Measurements from ENCODE around the gene LSR. TPM values are rescaled to one million over a fixed set of nuclear protein-coding genes. Genes with fewer than 3 reads are reported as not detected.

The LSR gene
- total RNA-seq, 1 donor from 2014 or later: 1.0 TPM

DNA sequence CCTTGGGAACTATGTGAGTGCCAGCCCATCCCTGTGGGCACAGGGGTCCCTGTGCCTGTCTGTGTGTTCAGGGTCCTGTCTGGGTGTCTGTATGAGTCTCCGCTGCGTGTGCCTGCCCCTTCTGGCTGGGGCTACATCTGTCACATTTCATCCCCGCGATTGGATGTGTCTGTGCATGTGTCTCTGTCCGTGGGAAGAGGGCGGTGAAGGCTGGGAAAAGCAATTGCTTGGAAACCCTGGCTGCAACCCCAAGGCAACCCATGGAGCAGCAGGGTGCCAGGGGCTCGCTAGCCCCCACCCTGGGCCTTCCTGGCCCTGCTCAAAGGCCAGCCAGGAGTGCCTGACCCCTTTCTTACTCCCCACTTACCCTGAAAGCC lies 44.5 kb downstream of the LSR start:
- H3K27ac Mint-ChIP-seq: no peak overlapping the region
- no peaks in the 10 kb centered on the region for H3K36me3 Mint-ChIP-seq (ENCODE audit: low read depth)
- H3K4me3 Mint-ChIP-seq (ENCODE audit: low read depth): no peak overlapping the region
- H3K27me3 Mint-ChIP-seq (ENCODE audit: low read depth): peaks cover 2% of the 10 kb centered on the region
- H3K9me3 Mint-ChIP-seq: no peaks in the 10 kb centered on the region
- DNase-seq (ENCODE audit: low spot score): no peak
- intact Hi-C loops (cut with micrococcal nuclease): no loop called here
- H3K4me1 Mint-ChIP-seq (ENCODE audit: low read depth): no peaks in the 10 kb centered on the region

DNA sequence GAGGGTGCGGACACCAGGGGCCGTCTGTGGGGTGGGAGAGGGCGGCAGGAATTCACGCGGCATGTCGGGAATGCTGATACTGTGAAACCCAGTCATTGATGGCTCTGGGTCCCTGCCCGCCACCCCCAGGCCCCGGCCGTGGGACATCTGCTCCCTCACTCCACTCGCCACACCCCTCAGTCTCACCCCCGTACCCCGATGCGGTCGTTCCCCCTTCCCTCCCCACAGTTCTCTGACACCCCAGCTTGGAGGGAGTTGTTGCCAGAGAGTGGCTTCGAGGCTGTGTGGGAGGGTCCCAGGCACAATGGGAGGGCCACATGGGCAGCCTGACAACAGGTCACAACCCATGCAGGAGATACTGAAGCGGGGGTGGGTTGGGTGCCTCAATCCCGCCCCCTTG lies 45.0 kb downstream of the LSR start:
- no peaks in the 10 kb centered on the region for H3K4me1 Mint-ChIP-seq (ENCODE audit: low read depth)
- no peaks in the 10 kb centered on the region for H3K9me3 Mint-ChIP-seq
- no peaks in the 10 kb centered on the region for H3K36me3 Mint-ChIP-seq (ENCODE audit: low read depth)
- H3K27me3 Mint-ChIP-seq (ENCODE audit: low read depth): peaks cover 2% of the 10 kb centered on the region
- intact Hi-C loops (cut with micrococcal nuclease): no loop called here
- H3K4me3 Mint-ChIP-seq (ENCODE audit: low read depth): no peak overlapping the region
- H3K27ac Mint-ChIP-seq: no peak overlapping the region
- DNase-seq (ENCODE audit: low spot score): no peak

DNA sequence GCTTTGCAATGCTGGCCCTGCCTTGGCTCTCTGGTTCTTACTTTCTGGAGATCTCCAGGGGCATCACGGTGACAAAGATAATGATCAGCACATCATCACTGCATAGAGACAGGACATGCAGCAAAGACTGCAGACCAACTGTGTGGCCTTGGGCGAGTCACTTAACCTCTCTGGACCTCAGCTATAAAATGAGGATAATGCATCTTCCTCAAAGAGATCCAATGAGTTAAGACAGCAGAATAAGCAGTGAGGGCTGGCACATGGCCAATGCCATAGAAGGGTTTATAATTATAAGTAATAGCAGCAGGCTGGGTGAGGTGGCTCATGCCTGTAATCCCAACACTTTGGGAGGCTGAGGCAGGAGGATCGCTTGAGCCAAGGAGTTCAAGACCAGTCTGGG lies 45.5 kb downstream of the LSR start:
- H3K9me3 Mint-ChIP-seq: no peaks in the 10 kb centered on the region
- intact Hi-C loops (cut with micrococcal nuclease): no loop called here
- no peak overlapping the region for H3K4me3 Mint-ChIP-seq (ENCODE audit: low read depth)
- no peak overlapping the region for H3K27ac Mint-ChIP-seq
- DNase-seq (ENCODE audit: low spot score): no peak
- no peaks in the 10 kb centered on the region for H3K36me3 Mint-ChIP-seq (ENCODE audit: low read depth)
- no peaks in the 10 kb centered on the region for H3K4me1 Mint-ChIP-seq (ENCODE audit: low read depth)
- H3K27me3 Mint-ChIP-seq (ENCODE audit: low read depth): peaks cover 2% of the 10 kb centered on the region

DNA sequence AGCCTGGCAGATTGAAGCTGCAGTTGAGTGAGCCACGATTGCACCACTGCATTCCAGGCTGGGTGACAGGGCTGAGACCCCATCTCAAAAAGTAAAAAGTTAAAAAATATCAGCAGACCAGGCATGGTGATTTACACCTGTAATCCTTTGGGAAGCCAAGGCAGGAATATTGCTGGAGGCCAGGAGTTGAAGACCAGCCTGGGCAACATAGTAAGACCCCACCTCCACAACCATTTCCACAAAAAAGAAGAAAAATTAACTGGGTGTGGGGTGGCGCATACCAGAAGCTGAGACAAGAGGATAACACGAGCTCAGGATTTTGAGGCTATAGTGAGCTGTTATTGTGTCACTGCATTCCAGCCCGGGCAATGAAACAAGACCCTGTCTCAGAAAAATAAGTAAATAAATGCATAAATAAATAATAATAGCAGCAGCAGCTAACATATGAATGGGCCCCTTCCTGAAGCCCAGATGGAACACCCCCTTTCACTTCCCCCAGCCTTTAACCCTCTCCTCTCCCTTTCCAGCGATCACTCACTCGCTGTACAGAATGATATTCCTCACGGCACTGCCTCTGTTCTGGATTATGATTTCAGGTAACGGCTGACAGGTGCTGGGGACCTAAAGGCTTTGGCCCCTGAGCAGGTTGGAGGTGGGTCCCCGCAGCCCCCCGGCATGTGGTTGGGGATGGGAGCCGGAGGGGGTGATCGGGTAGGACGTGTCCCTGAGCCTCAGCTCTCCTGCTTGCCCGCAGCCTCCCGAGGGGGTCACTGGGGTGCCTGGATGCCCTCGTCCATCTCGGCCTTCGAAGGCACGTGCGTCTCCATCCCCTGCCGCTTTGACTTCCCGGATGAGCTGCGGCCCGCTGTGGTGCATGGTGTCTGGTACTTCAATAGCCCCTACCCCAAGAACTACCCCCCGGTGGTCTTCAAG lies 46.3 kb downstream of the LSR start:
- H3K4me3 Mint-ChIP-seq (ENCODE audit: low read depth): no peak overlapping the region
- no peaks in the 10 kb centered on the region for H3K36me3 Mint-ChIP-seq (ENCODE audit: low read depth)

GRCh38 chr19:35295792-35296462 lies 47.1 kb downstream of the LSR start:
- DNase-seq (ENCODE audit: low spot score): no peak
- no peaks in the 10 kb centered on the region for H3K9me3 Mint-ChIP-seq
- intact Hi-C loops (cut with micrococcal nuclease): no loop called here

More for the DNA sequence above, 46.3 kb downstream of the LSR start:
- peaks cover 2% of the 10 kb centered on the region for H3K27me3 Mint-ChIP-seq (ENCODE audit: low read depth)
- intact Hi-C loops (cut with micrococcal nuclease): no loop called here
- DNase-seq (ENCODE audit: low spot score): no peak
- H3K9me3 Mint-ChIP-seq: no peaks in the 10 kb centered on the region
- H3K4me1 Mint-ChIP-seq (ENCODE audit: low read depth): no peaks in the 10 kb centered on the region
- no peak overlapping the region for H3K27ac Mint-ChIP-seq

GRCh38 chr19:35296644-35297514 lies 48.1 kb downstream of the LSR start:
- Mint-ChIP-seq H3K4me1 (ENCODE audit: low read depth) (no peaks in the 10 kb centered on the region), H3K9me3 (no peaks in the 10 kb centered on the region), H3K27ac (no peak overlapping the region), H3K36me3 (ENCODE audit: low read depth) (no peaks in the 10 kb centered on the region), H3K27me3 (ENCODE audit: low read depth) (peaks cover 2% of the 10 kb centered on the region), H3K4me3 (ENCODE audit: low read depth) (no peak overlapping the region)
- DNase-seq (ENCODE audit: low spot score): no peak
- intact Hi-C loops (cut with micrococcal nuclease): no loop called here

More at GRCh38 chr19:35295792-35296462, 47.1 kb downstream of the LSR start:
- H3K4me1 Mint-ChIP-seq (ENCODE audit: low read depth): no peaks in the 10 kb centered on the region
- H3K27ac Mint-ChIP-seq: no peak overlapping the region
- H3K36me3 Mint-ChIP-seq (ENCODE audit: low read depth): no peaks in the 10 kb centered on the region
- no peak overlapping the region for H3K4me3 Mint-ChIP-seq (ENCODE audit: low read depth)
- H3K27me3 Mint-ChIP-seq (ENCODE audit: low read depth): peaks cover 2% of the 10 kb centered on the region

- Mint-ChIP-seq H3K4me3 (ENCODE audit: low read depth) (no peak overlapping the region), H3K27ac (no peak overlapping the region), H3K27me3 (ENCODE audit: low read depth) (peaks cover 2% of the 10 kb centered on the region), H3K36me3 (ENCODE audit: low read depth) (no peaks in the 10 kb centered on the region), H3K4me1 (ENCODE audit: low read depth) (no peaks in the 10 kb centered on the region), H3K9me3 (no peaks in the 10 kb centered on the region)
- DNase-seq (ENCODE audit: low spot score): no peak
- intact Hi-C loops (cut with micrococcal nuclease): no loop called here
Observed at GRCh38 chr19:35297515-35297848, 48.7 kb downstream of the LSR start.

GRCh38 chr19:35297922-35298321 lies 49.1 kb downstream of the LSR start:
- Mint-ChIP-seq H3K4me3 (ENCODE audit: low read depth) (no peak overlapping the region), H3K27ac (no peak overlapping the region), H3K27me3 (ENCODE audit: low read depth) (peaks cover 2% of the 10 kb centered on the region), H3K9me3 (no peaks in the 10 kb centered on the region), H3K36me3 (ENCODE audit: low read depth) (no peaks in the 10 kb centered on the region), H3K4me1 (ENCODE audit: low read depth) (no peaks in the 10 kb centered on the region)
- intact Hi-C loops (cut with micrococcal nuclease): no loop called here
- DNase-seq (ENCODE audit: low spot score): no peak

DNA sequence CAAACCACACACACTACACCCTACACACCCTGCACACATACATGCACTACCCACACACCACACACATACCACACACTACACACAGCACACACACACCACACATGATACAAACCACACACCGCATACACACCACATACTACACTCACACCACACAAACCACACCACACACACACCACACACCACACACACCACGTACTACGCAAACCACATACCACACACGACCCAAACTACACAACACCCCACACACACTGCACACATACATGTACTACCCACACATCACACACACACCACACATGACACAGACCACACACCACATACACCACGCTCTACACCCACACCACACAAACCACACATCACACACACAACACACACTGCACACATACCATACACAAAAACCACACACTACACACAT lies 49.8 kb downstream of the LSR start:
- peaks cover 2% of the 10 kb centered on the region for H3K27me3 Mint-ChIP-seq (ENCODE audit: low read depth)
- intact Hi-C loops (cut with micrococcal nuclease): no loop called here
- H3K4me3 Mint-ChIP-seq (ENCODE audit: low read depth): no peak overlapping the region
- no peak overlapping the region for H3K27ac Mint-ChIP-seq
- H3K36me3 Mint-ChIP-seq (ENCODE audit: low read depth): no peaks in the 10 kb centered on the region
- no peaks in the 10 kb centered on the region for H3K9me3 Mint-ChIP-seq
- DNase-seq (ENCODE audit: low spot score): no peak
- no peaks in the 10 kb centered on the region for H3K4me1 Mint-ChIP-seq (ENCODE audit: low read depth)

- Mint-ChIP-seq H3K4me3 (ENCODE audit: low read depth) (no peak overlapping the region), H3K36me3 (ENCODE audit: low read depth) (no peaks in the 10 kb centered on the region), H3K27me3 (ENCODE audit: low read depth) (no peaks in the 10 kb centered on the region), H3K9me3 (no peaks in the 10 kb centered on the region), H3K27ac (no peak overlapping the region), H3K4me1 (ENCODE audit: low read depth) (no peaks in the 10 kb centered on the region)
- no peak for DNase-seq (ENCODE audit: low spot score)
- intact Hi-C loops (cut with micrococcal nuclease): no loop called here
Observed at GRCh38 chr19:35299523-35300338, 50.9 kb downstream of the LSR start.

DNA sequence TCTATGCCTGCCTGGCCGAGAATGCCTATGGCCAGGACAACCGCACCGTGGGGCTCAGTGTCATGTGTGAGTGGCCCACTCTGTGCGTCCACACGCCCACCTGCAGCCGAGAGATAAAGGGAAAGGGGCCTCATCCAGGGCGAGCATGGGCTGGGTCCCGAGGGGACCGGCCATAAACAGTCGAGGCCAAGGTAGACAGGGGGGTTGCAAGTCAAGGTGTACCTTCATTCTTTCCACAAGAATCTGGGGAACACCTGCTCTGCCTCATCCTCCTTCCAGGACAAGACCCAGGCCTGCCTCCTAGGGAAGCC lies 51.5 kb downstream of the LSR start:
- no peaks in the 10 kb centered on the region for H3K36me3 Mint-ChIP-seq (ENCODE audit: low read depth)
- DNase-seq (ENCODE audit: low spot score): no peak
- no peaks in the 10 kb centered on the region for H3K4me1 Mint-ChIP-seq (ENCODE audit: low read depth)
- no peaks in the 10 kb centered on the region for H3K27me3 Mint-ChIP-seq (ENCODE audit: low read depth)
- intact Hi-C loops (cut with micrococcal nuclease): no loop called here
- no peak overlapping the region for H3K4me3 Mint-ChIP-seq (ENCODE audit: low read depth)
- H3K9me3 Mint-ChIP-seq: no peaks in the 10 kb centered on the region
- H3K27ac Mint-ChIP-seq: no peak overlapping the region

DNA sequence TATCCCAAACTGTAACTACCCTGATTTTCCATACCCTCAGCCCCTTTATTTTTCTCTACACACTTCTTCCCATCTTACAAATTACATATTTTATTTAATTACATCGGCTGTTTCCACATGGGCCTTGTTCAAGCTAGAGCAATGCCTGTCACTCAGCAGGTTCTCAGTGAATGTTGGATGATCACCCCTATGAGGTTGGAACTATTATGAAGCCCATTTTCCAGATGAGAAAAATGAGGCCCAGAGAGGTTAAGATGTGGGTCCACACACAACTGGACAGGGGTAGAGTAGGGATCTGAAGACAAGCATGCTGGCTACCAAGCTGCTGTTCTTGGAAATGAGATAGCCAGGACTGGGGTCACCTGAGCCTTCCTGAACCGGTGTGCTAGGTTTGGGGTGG lies 53.2 kb downstream of the LSR start:
- Mint-ChIP-seq H3K27me3 (ENCODE audit: low read depth) (no peaks in the 10 kb centered on the region), H3K36me3 (ENCODE audit: low read depth) (no peaks in the 10 kb centered on the region), H3K27ac (no peak overlapping the region), H3K9me3 (no peaks in the 10 kb centered on the region), H3K4me3 (ENCODE audit: low read depth) (no peak overlapping the region), H3K4me1 (ENCODE audit: low read depth) (no peaks in the 10 kb centered on the region)
- no peak for DNase-seq (ENCODE audit: low spot score)
- intact Hi-C loops (cut with micrococcal nuclease): no loop called here

Data from activated T-helper 2 cell treated with anti-CD3 and anti-CD28 coated beads, Interferon-gamma antibody, Interleukin-2, Interleukin-4, amounts not matched to agents 10 μg/mL and 5 μg/mL and 100 μg/mL, durations not matched to agents 14 hours and 24 hours and 36 hours (primary cell).